K562 (cell line): ENCODE results near the gene BAD. TPM values are rescaled to one million over a fixed set of nuclear protein-coding genes. Genes with fewer than 3 reads are reported as not detected.

Experiments
- JUND ChIP-seq, 2 experiments: IDR thresholded peaks; 2 replicates in 1 of 2; 3 replicates in 1 of 2; pipeline ENCODE4 v1.6.1; 2011; ENCODE audit warnings: borderline replicate concordance in 2 of 2, low read depth in 2 of 2, low read length in 2 of 2, improper control_type of control experiment in 1 of 2, missing biosample characterization in 1 of 2, missing genetic modification characterization in 1 of 2, missing genetic modification reagents in 1 of 2
- MTF1 ChIP-seq: fragments of 250-450 bp; sonication (Bioruptor Pico); IDR thresholded peaks from 2 replicates; pipeline ENCODE4 v1.9.0; 2021; ENCODE audit warnings: moderate library complexity, mild to moderate bottlenecking, inconsistent platforms, borderline replicate concordance
- PURB ChIP-seq: sonication (generic); formaldehyde crosslinking; IDR thresholded peaks from 2 replicates; pipeline ENCODE4 v1.9.0; 2021; ENCODE audit warnings: low read depth, mild to moderate bottlenecking, missing genetic modification reagents
- RBM14 ChIP-seq: fragments of 200-400 bp; formaldehyde crosslinking; IDR thresholded peaks from 2 replicates; pipeline ENCODE4 v1.6.1; 2018; ENCODE audit warnings: low read depth, mild to moderate bottlenecking, low read length, moderate library complexity, borderline replicate concordance; ENCODE audit not compliant: insufficient read depth
- SPI1 ChIP-seq: IDR thresholded peaks from 2 replicates; pipeline ENCODE4 v1.6.1; 2011; ENCODE audit warnings: low read depth, low read length, control low read depth, borderline replicate concordance
- ZNF586 ChIP-seq: fragments of 450-650 bp; formaldehyde crosslinking; conservative IDR thresholded peaks from 2 replicates; pipeline ENCODE4 v1.4.0; 2020; ENCODE audit warnings: mild to moderate bottlenecking, moderate library complexity
- polyA plus RNA-seq, 8 experiments: library from polyadenylated mRNA; depleted of rRNA in 4 of 8; stranded (reverse) in 5 of 8; unstranded in 3 of 8; fragments of >200 nt; fragmentation: Nextera tagmentation in 2 of 8; fragmentation: Illumina TruSeq in 1 of 8; extraction: Ambion mirVana in 2 of 8; extraction: Trizol in 1 of 8; gene quantifications; 2 replicates each; pipeline versions ENCODE4 v1.2.1 to v1.2.3, GENCODE V29; 2011 to 2014; ENCODE audit warnings: inconsistent platforms in 1 of 8, missing spikeins in 1 of 8
- total RNA-seq, 7 experiments: library from RNA; depleted of rRNA in 6 of 7; stranded (reverse); fragments of >200 nt in 6 of 7; fragmentation: Illumina TruSeq in 2 of 7; extraction: Trizol in 2 of 7; gene quantifications; 2 replicates each; pipeline versions ENCODE4 v1.2.1 to v1.2.3, GENCODE V29; 2011 to 2021; ENCODE audit warnings: low replicate concordance in 1 of 7
- TF ChIP-seq, protein P1 (sequence below), 2 experiments: fragments of 450-650 bp; formaldehyde crosslinking in 1 of 2; IDR thresholded peaks; 2 replicates each; pipeline versions ENCODE4 v1.4.0 to v1.6.1; 2014 to 2020; ENCODE audit warnings: mild to moderate bottlenecking in 2 of 2, borderline replicate concordance in 1 of 2, low read depth in 1 of 2
- TF ChIP-seq, protein P2 (sequence below): sonication (generic); formaldehyde crosslinking; IDR thresholded peaks from 2 replicates; pipeline ENCODE4 v1.8.1; 2023; ENCODE audit warnings: mild to moderate bottlenecking, missing genetic modification reagents
- TF ChIP-seq, protein P3 (sequence below), 2 experiments: fragments of 450-650 bp; conservative IDR thresholded peaks; 2 replicates each; pipeline ENCODE4 v1.6.1; 2017; ENCODE audit warnings: mild to moderate bottlenecking in 2 of 2, moderate library complexity in 2 of 2
- TF ChIP-seq, protein P4 (sequence below): fragments of 250-450 bp; sonication (Bioruptor Pico); IDR thresholded peaks from 2 replicates; pipeline ENCODE4 v1.4.0; 2020
- TF ChIP-seq, protein P5 (sequence below): sonication (generic); formaldehyde crosslinking; IDR thresholded peaks from 2 replicates; pipeline ENCODE4 v1.8.0; 2022; ENCODE audit warnings: missing genetic modification reagents, mild to moderate bottlenecking, moderate library complexity, borderline replicate concordance

BAD gene
- total and polyA plus RNA-seq, 9 of the 15 experiments (the other 6 are each of a cell fraction or from before 2014, with no cell fraction given) = 0.61 to 45.6 (median 11.8) TPM

DNA sequence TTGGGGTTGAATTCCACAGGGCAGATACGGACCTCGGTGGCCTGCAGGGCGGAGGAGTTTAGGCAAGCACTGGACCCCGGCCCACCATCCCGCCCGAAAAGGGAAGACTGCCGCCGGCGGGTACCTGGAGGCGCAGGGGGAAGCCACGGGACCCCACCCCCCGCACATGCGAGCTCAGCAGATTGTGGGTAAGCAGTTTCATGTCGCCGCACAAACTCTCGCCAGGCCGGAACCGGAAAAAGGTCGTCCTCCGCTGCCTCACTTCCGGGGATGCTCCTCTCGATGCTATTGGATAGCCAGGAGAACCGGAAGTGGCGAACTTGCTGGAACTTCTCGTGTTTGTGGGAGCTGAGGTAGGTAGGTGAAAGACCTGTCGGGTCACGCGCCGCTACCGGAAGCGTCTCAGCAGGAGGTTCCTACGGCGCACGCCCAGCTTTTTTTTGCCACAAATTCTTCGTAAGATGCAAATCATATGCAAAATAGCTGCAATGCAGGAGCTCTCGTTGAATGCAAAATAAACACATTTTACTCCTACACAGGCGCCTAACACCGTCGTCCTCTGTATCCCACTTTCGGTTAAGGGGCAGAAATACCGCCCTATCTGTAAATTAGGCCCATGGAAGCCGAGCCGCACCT is 33.0 kb upstream of the BAD start, which contains the start of gene TRMT112 (continued):
- TF ChIP-seq, protein P1, sequence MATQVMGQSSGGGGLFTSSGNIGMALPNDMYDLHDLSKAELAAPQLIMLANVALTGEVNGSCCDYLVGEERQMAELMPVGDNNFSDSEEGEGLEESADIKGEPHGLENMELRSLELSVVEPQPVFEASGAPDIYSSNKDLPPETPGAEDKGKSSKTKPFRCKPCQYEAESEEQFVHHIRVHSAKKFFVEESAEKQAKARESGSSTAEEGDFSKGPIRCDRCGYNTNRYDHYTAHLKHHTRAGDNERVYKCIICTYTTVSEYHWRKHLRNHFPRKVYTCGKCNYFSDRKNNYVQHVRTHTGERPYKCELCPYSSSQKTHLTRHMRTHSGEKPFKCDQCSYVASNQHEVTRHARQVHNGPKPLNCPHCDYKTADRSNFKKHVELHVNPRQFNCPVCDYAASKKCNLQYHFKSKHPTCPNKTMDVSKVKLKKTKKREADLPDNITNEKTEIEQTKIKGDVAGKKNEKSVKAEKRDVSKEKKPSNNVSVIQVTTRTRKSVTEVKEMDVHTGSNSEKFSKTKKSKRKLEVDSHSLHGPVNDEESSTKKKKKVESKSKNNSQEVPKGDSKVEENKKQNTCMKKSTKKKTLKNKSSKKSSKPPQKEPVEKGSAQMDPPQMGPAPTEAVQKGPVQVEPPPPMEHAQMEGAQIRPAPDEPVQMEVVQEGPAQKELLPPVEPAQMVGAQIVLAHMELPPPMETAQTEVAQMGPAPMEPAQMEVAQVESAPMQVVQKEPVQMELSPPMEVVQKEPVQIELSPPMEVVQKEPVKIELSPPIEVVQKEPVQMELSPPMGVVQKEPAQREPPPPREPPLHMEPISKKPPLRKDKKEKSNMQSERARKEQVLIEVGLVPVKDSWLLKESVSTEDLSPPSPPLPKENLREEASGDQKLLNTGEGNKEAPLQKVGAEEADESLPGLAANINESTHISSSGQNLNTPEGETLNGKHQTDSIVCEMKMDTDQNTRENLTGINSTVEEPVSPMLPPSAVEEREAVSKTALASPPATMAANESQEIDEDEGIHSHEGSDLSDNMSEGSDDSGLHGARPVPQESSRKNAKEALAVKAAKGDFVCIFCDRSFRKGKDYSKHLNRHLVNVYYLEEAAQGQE (IDR thresholded peaks at IDR 0.05; ENCODE audit: borderline replicate concordance) = no peak
- TF ChIP-seq, protein P1 (CRISPR knock-in tag; IDR thresholded peaks at IDR 0.05; ENCODE audit: low read depth) = no peak
- TF ChIP-seq, protein P2, sequence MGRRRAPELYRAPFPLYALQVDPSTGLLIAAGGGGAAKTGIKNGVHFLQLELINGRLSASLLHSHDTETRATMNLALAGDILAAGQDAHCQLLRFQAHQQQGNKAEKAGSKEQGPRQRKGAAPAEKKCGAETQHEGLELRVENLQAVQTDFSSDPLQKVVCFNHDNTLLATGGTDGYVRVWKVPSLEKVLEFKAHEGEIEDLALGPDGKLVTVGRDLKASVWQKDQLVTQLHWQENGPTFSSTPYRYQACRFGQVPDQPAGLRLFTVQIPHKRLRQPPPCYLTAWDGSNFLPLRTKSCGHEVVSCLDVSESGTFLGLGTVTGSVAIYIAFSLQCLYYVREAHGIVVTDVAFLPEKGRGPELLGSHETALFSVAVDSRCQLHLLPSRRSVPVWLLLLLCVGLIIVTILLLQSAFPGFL (CRISPR knock-in tag) = 0 out of 2 replicates have a peak, but pooled peaks have one; percentile 83
- TF ChIP-seq JUND (IDR thresholded peaks at IDR 0.05; ENCODE audit: borderline replicate concordance, low read depth, low read length) = peak; percentile 9; the same call in 1 of the 2 replicates
- TF ChIP-seq JUND (tag; IDR thresholded peaks at IDR 0.05; ENCODE audit: borderline replicate concordance, low read depth, low read length) = no peak
- no peak for TF ChIP-seq MTF1 (CRISPR knock-in tag)
- TF ChIP-seq, protein P3, sequence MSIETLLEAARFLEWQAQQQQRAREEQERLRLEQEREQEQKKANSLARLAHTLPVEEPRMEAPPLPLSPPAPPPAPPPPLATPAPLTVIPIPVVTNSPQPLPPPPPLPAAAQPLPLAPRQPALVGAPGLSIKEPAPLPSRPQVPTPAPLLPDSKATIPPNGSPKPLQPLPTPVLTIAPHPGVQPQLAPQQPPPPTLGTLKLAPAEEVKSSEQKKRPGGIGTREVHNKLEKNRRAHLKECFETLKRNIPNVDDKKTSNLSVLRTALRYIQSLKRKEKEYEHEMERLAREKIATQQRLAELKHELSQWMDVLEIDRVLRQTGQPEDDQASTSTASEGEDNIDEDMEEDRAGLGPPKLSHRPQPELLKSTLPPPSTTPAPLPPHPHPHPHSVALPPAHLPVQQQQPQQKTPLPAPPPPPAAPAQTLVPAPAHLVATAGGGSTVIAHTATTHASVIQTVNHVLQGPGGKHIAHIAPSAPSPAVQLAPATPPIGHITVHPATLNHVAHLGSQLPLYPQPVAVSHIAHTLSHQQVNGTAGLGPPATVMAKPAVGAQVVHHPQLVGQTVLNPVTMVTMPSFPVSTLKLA (conservative IDR thresholded peaks at IDR 0.05) = peak; percentile 78 to 89
- TF ChIP-seq ZNF586 (CRISPR knock-in tag) = no peak
- TF ChIP-seq SPI1 = 0 out of 2 replicates have a peak, but pooled peaks have one; percentile 53
- TF ChIP-seq, protein P4, sequence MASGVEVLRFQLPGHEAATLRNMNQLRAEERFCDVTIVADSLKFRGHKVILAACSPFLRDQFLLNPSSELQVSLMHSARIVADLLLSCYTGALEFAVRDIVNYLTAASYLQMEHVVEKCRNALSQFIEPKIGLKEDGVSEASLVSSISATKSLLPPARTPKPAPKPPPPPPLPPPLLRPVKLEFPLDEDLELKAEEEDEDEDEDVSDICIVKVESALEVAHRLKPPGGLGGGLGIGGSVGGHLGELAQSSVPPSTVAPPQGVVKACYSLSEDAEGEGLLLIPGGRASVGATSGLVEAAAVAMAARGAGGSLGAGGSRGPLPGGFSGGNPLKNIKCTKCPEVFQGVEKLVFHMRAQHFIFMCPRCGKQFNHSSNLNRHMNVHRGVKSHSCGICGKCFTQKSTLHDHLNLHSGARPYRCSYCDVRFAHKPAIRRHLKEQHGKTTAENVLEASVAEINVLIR (CRISPR knock-in tag) = peak; percentile 30; the same call in 1 of the 2 replicates
- TF ChIP-seq RBM14 = 0 out of 2 replicates have a peak, but pooled peaks have one; percentile 67
- TF ChIP-seq, protein P5, sequence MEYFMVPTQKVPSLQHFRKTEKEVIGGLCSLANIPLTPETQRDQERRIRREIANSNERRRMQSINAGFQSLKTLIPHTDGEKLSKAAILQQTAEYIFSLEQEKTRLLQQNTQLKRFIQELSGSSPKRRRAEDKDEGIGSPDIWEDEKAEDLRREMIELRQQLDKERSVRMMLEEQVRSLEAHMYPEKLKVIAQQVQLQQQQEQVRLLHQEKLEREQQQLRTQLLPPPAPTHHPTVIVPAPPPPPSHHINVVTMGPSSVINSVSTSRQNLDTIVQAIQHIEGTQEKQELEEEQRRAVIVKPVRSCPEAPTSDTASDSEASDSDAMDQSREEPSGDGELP = peak; percentile 35; the same call in 1 of the 2 replicates
- no peak for TF ChIP-seq PURB
